K562 treated with DMSO at 1 percent for 4 hours (cell line): ENCODE measurements around the gene UGT2B15. TPM values are rescaled to one million over a fixed set of nuclear protein-coding genes. Genes with fewer than 3 reads are reported as not detected.

ENCODE experiments used
- total RNA-seq: library from RNA; unstranded; fragments of 300-600 nt; gene quantifications from 2 replicates; pipeline ENCODE4 v1.2.3, GENCODE V29; 2022; ENCODE audit not compliant: insufficient read depth

UGT2B15 gene
- not detected in 2 replicates for total RNA-seq

DNA sequence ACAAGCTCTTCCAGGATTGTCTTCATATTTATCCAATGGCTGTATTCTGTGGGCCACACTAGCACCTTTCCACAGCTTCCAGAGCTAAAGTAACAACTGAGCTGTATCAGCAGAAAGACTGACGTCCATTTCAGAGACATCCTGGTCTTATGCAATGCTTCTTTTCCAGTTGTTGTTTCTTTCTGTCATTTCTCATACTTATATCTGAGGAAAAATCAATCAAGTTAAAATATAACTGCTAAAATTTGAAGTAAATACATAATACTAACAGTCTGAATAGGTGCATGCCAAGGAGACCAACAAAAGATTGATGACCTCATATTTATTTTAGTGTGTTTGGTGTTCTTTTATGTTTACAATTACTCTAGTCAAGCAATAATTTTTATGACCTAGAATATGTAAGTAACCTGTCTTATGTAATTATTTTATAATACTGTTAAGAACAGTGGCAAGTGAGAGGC lies at the start of gene UGT2B15:
Gene UGT2B15, minus strand, starts transcription at position 174 of the 461 bp plus-strand sequence. Its CDS starts 34 bp downstream, at position 140.

Other genes starting within 250 kb of the UGT2B15 start
- gene TMPRSS11E, start 223.2 kb downstream of the UGT2B15 start, total RNA-seq = not detected in 2 replicates
- gene UGT2B17, start 94.3 kb downstream of the UGT2B15 start, total RNA-seq = not detected in 2 replicates
- not detected in 2 replicates for gene UGT2B10, start 145.3 kb upstream of the UGT2B15 start, total RNA-seq